HG02678 (cell line): ENCODE data around the gene MOK.
"Not testable (repeated sequence)": the region's sequence is repeated elsewhere in the genome, so short reads cannot be mapped to it uniquely, and the experiment has no call there.

Experiments used
- ATAC-seq: cut with Tn5 transposase; IDR thresholded peaks from one replicate; pipeline ENCODE4 v1.9.1; 2021; ENCODE audit warnings: mild to moderate bottlenecking, moderate library complexity; ENCODE audit not compliant: unreplicated experiment

The MOK gene

DNA sequence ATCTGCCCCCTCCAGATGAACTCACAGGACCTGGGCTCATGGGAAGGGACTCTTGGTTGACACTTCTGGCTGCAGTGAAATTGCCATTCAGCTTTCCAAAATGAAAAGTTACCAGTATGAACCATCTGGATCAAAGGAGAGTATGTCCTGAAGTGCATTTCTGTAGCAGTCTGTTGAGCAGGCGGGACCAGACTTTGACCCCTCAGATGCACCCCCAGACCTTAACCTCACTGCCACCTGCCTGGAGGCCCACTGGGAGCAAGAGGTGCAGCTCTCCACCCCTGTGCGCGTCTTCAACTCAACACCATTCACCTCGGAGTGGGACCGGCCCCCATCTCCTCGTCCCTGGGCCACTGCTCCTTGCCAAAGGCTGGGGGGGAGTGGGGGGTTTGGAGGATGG is 55.0 kb downstream of the MOK start:
- ATAC-seq: no peak

GRCh38 chr14:102249041-102249440 is 55.9 kb downstream of the MOK start:
- ATAC-seq: no peak

DNA sequence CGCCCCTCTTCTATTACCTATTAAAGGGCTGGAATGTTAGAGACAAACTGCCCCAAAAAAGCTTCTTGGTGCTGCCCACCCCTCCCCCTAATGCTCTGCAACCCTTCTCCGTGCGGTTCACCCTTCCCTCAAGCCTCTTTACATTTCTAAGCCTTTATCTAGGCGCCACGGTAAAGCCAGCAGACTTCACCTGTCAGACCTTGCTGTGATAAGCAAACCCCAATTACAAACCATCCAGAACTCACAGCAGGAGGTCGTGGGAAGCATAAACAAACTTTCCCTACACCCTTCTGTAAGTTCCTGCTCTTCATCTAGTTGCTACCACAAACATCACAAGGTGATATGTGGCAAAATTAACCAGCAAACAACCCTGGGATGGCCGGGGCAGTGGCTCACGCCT is 56.8 kb downstream of the MOK start:
- ATAC-seq: no peak

DNA sequence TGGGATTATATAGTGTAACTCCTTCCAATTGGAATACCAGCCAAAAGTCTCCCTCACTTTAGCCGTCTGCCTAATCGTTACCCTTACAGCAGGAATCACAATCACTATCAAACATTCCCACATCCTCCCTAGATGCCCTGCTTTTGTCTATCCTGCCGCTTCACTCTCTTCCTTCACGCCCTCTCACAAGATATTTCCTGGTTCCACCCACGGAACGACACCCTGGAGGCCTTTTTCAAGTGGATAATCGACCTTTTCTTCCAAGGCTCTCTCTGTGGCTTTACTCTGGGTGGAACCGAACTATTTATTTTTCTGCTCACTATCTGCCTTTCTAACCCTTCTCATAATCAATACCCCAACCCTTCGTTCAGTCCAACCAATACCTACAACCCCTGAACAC is 58.9 kb downstream of the MOK start:
- ATAC-seq: no peak

GRCh38 chr14:102243795-102244194 is 61.2 kb downstream of the MOK start:
- not testable (repeated sequence) for ATAC-seq

DNA sequence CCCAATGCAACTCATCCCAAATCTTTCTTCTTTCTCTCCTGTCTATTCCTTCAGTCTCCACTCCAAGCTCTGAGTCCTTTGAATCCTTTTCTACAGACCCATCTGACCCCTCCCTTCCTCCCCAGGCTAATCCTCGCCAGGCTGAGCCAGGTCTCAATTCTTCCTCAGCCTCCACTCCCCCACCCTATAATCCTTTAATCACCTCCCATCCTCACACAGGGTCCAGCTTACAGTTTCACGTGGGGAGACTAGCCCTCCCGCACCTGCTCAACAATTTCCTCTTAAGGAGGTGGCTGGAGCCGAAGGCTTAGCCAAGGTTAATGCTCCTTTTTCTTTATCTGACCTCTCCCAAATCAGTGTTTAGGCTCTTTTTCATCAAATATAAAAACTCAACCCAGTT is 63.8 kb downstream of the MOK start:
- no peak for ATAC-seq

- ATAC-seq: not testable (repeated sequence)
Measured at GRCh38 chr14:102240481-102240880, 64.5 kb downstream of the MOK start.

GRCh38 chr14:102239231-102239630 is 65.7 kb downstream of the MOK start:
- ATAC-seq: no peak

- ATAC-seq: no peak
Measured at GRCh38 chr14:102238766-102239165, 66.2 kb downstream of the MOK start.

GRCh38 chr14:102238131-102238530 is 66.8 kb downstream of the MOK start:
- ATAC-seq: no peak

DNA sequence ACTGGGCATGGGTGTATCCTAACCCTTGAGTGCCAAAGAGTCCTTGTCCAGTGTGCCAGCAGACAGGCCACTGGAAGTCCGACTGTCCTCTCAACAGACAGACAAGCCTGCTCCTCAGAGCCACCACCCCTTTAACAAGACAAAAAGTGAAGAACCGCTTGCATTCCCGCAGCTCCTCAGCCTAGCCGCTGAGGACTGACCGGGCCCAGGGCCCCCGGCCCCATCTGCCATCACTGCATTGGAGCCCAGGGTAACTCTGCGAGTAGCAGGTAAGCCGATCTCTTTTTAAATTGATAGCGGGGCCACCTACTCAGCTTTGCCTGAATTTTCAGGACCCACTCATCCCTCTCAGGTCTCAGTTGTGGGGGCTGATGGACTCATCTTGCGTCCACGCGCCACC is 68.9 kb downstream of the MOK start:
- no peak for ATAC-seq

DNA sequence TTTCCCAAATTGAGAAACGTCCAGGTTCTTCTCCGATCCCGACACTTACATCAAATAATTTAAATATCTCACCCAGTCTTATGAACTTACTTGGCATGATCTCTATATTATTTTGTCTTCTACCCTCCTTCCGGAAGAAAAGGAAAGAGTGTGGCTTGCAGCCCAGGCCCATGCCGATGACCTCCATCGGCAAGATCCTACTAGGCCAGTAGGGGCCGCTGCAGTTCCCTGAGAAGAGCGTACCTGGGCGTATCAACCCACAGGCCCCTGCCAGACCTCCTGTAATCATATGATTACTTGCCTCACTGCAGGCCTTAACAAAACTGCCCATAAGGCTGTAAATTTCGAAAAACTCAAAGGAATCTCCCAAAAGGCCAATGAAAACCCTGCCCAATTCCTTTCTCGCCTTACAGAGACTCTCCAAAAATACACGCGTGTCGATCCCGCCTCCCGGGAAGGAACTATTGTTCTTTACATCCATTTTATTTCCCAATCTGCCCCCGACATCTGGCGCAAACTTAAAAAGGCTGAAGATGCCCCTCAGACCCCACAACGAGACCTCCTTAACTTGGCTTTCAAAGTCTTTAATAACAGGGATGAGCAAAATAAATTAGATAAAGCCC is 69.6 kb downstream of the MOK start:
- ATAC-seq: no peak

GRCh38 chr14:102234331-102235264 is 70.4 kb downstream of the MOK start:
- no peak for ATAC-seq

DNA sequence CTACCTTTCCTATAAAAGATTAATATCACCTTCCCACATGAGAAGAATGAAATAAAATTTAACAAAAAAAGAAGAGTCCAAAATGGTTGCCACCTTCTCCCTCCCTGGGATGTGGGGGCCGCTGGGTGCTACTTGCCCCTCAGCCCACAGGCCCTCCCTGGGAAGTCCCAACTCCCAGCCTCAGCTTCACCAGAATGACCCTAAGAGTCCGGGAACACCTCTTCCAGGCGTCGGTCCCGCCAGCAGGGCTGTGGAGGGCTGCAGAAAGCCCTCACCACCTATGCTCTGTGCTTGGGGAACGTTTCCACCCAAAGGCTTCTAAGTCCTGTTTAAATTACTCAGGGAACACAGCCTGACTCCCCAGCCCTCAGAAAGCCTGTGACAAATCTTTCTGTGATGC is 71.9 kb downstream of the MOK start:
- ATAC-seq: no peak

- no peak for ATAC-seq
Measured at GRCh38 chr14:102232348-102232625, 72.7 kb downstream of the MOK start.

- ATAC-seq: no peak
Measured at GRCh38 chr14:102231476-102232347, 73.3 kb downstream of the MOK start.

DNA sequence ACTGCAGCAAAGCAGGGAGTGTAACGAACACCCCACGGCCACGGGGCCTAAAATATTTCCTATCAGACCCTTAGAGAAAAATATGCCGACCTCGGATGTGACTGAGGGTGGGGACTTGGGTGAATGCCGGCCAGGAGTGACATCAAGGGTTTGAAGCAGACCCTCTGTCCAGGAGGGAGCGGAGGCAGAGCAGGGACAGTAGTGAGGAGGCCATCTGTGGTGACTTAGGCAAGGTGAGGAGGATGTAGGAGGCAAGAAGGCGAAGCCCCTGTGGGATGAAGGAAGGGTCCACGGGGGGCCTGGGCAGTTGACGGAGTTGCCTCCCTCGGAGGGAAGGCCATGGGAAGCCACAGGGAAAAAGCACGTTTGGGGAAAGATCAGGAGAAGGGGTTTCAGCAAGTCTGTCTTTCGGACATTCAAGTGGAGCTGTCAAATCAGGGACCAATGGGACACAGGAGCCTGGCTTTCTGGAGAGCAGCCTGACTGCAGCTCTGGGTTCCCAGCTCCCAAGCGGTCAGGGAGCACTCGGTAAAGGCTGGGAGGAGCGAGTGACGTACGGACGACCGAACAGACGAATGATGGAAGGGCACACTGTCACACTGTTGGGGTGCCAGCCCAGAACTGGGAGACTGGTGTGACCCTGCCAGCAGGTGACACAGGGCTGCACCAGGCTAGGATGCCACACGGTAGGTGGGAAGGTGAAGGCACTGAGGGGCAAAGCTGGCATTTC is 74.3 kb downstream of the MOK start:
- no peak for ATAC-seq

- no peak for ATAC-seq
Measured at GRCh38 chr14:102229739-102230092, 75.2 kb downstream of the MOK start.

DNA sequence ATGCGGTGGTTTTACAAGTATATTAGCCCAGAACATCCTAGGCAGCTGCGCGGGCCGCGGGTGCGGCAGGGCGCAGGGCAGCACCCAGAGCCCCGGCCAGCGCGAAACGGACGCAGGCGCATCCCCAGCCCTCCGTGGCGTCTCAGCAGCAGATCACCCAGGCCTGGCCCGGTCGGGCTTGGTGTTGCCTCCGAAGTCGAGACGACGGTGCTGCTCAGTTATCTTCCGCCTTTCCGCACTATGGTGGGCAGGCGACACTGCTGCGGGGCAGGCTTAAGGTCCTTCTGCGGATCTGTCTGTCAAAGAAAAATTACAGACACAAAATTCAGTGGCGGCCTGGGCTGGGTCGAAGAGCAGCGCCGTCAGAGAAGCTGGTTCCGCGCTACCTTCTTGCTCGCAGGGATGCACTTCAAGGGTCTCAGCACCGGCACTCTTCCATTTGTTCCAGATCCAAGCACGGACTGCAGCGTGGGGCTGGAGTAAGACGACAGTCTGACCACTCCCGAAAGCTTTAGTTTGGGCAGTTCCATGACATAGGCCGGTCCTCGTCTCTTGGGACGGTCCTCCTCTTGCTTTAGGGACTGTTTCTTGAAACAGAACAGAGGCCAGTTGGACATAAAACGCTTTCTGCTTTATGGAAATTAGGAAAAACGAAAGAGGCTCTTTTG is 75.8 kb downstream of the MOK start:
- no peak for ATAC-seq

GRCh38 chr14:102227184-102227964 is 77.6 kb downstream of the MOK start:
- no peak for ATAC-seq
